Measurements from ENCODE around the gene SLC24A4. TPM values are rescaled to one million over a fixed set of nuclear protein-coding genes. Genes with fewer than 3 reads are reported as not detected.

Gene SLC24A4
- total RNA-seq, 1 donor from 2014 or later: 0.36 TPM

DNA sequence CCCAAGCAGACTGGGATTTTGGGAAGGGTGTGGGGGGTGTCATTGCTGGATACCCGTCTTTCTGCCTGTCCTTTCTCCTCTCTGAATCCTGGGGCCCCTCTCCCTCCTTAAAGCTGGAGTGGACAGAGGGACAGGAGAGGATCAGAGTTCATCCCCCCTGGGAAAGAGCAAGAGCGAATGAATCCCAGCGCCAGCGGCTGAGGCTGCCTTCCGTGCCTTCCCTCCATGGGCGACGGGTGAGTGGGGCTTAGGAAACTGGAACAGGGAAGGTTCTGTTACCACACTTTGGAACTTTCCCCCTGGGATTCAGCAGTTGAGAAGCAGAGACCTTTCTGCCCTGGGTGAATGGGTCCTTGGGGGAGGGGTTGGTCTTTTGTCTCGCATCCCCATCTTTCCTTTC is 174.4 kb downstream of the SLC24A4 start:
- Histone ChIP-seq H3K27me3 (ENCODE audit: low read depth) (no peaks in the 10 kb centered on the region), H3K27ac (replicated peaks) (no peak overlapping the region), H3K9me3 (replicated peaks) (no peaks in the 10 kb centered on the region), H3K4me3 (no peak overlapping the region), H3K4me1 (peaks cover 8% of the 10 kb centered on the region), H3K36me3 (no peaks in the 10 kb centered on the region)
- TF ChIP-seq, protein P1, sequence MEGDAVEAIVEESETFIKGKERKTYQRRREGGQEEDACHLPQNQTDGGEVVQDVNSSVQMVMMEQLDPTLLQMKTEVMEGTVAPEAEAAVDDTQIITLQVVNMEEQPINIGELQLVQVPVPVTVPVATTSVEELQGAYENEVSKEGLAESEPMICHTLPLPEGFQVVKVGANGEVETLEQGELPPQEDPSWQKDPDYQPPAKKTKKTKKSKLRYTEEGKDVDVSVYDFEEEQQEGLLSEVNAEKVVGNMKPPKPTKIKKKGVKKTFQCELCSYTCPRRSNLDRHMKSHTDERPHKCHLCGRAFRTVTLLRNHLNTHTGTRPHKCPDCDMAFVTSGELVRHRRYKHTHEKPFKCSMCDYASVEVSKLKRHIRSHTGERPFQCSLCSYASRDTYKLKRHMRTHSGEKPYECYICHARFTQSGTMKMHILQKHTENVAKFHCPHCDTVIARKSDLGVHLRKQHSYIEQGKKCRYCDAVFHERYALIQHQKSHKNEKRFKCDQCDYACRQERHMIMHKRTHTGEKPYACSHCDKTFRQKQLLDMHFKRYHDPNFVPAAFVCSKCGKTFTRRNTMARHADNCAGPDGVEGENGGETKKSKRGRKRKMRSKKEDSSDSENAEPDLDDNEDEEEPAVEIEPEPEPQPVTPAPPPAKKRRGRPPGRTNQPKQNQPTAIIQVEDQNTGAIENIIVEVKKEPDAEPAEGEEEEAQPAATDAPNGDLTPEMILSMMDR (IDR thresholded peaks at IDR 0.05; ENCODE audit: borderline replicate concordance): no peak
- no peak for DNase-seq
- intact Hi-C loops (cut with micrococcal nuclease): no loop called here

DNA sequence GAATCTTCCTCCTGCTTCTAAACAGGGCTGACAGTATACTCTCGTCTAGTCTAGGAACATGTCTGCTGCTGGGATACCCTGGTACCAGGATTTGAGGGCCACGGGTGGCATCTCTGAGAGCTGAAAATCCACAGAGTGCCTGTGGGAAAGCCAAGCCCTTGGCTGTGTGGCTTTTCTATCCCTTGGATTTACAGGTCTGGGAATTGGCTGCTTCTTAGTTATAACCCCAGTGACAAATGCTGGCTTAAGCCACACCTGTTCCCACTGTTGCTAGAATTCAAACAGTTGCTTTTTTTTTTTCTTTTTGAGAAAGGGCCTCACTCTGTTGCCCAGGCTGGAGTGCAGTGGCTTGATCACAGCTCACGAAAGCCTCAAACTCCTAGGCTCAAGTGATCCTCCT is 176.3 kb downstream of the SLC24A4 start:
- intact Hi-C loops (cut with micrococcal nuclease): no loop called here
- TF ChIP-seq, protein P1 (IDR thresholded peaks at IDR 0.05; ENCODE audit: borderline replicate concordance): no peak
- Histone ChIP-seq H3K27me3 (ENCODE audit: low read depth) (no peaks in the 10 kb centered on the region), H3K9me3 (replicated peaks) (no peaks in the 10 kb centered on the region), H3K4me3 (no peak overlapping the region), H3K4me1 (peaks cover 18% of the 10 kb centered on the region), H3K36me3 (no peaks in the 10 kb centered on the region), H3K27ac (replicated peaks) (no peak overlapping the region)
- no peak for DNase-seq

DNA sequence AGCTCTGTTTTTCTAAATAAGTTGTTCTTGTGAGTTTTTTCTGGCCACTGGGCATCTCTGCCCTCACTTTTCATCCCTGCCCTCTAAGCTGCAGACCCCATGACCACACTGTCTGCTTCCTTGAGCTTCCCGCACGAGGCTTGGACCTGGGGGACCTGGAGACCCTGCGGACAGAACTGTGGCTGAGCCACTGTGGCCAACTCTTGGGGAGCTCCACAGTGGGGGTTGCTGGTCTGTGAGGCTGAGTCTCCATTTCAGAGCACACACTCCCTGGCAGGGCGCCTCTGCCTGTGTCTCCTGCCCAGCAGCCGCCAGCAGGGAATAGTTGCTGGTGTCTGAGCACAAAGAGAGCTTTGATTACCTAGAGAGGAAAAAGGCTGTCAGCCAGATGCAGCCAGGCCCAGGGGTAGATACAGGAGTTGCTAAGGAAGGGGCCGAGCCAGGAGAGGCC is 177.6 kb downstream of the SLC24A4 start:
- H3K27ac ChIP-seq (replicated peaks): peak overlapping the region; percentile 36
- intact Hi-C loops (cut with micrococcal nuclease): no loop called here
- peaks cover 22% of the 10 kb centered on the region for H3K4me1 ChIP-seq
- no peaks in the 10 kb centered on the region for H3K27me3 ChIP-seq (ENCODE audit: low read depth)
- TF ChIP-seq, protein P1 (IDR thresholded peaks at IDR 0.05; ENCODE audit: borderline replicate concordance): no peak
- H3K9me3 ChIP-seq (replicated peaks): no peaks in the 10 kb centered on the region
- DNase-seq: peak; percentile 63
- H3K36me3 ChIP-seq: no peaks in the 10 kb centered on the region
- H3K4me3 ChIP-seq: no peak overlapping the region

DNA sequence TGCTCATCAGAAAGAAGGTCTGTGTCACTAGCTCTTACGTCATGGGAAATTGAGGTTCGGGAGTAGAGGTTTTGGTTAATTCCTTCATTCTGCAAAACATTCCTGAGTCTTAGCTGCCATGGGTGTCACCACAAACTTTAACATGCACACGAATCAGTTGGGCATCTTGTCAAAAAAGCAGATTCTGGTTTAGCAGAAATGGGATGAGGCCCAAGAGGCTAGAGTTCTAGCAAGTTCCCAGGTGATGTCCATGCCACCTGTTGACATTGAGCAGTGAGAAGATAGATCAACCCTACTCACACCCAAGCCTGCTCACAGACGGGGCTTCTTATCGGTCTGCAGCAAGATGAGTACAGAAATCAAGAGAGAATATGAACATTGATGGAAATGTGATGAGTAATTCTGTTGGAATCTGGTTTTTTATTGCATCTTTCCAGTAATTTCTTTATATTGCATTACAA is 179.0 kb downstream of the SLC24A4 start:
- Histone ChIP-seq H3K4me3 (no peak overlapping the region), H3K27ac (replicated peaks) (no peak overlapping the region), H3K4me1 (peaks cover 22% of the 10 kb centered on the region), H3K36me3 (no peaks in the 10 kb centered on the region), H3K27me3 (ENCODE audit: low read depth) (no peaks in the 10 kb centered on the region), H3K9me3 (replicated peaks) (no peaks in the 10 kb centered on the region)
- TF ChIP-seq, protein P1 (IDR thresholded peaks at IDR 0.05; ENCODE audit: borderline replicate concordance): no peak
- no peak for DNase-seq
- intact Hi-C loops (cut with micrococcal nuclease): no loop called here

DNA sequence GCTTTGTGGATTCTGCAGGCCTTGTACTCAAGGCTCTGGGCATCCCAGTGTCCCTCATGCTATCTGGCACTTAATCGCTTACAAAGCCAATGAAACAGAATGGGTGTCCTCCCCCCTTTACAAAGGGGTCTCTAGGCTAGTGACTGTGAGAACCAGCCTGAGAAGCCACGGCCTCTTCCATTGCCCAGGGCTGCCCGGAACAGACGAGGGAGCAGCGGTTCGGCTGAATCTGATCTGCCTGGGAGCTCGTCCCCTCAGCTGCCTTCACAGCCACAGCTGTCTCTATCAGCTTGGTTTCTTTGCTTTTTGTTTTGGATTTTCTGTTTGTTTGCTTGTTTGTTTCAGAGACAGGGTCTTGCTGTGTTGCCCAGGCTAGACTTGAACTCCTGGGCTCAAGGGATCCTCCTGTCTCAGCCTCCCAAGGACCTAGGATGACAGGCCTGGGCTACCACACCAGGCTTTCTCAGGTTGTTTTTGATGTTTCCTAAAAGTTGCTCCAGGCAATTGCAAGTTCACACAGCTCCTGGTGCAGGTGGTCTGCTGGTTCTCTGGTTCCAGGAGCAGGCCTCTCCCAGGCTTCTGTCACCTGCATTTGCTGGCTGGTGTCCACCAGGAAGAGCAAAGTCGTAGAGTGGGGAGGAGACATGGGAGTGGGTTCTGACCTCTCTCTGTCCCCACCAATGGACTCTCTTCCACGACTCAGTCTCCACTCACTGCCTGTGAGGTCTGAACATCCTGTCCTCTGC is 179.7 kb downstream of the SLC24A4 start:
- TF ChIP-seq, protein P1 (IDR thresholded peaks at IDR 0.05; ENCODE audit: borderline replicate concordance): no peak
- intact Hi-C loops (cut with micrococcal nuclease): no loop called here
- H3K27me3 ChIP-seq (ENCODE audit: low read depth): no peaks in the 10 kb centered on the region
- no peak overlapping the region for H3K27ac ChIP-seq (replicated peaks)
- no peaks in the 10 kb centered on the region for H3K36me3 ChIP-seq
- no peak for DNase-seq
- H3K4me1 ChIP-seq: peaks cover 22% of the 10 kb centered on the region
- H3K4me3 ChIP-seq: no peak overlapping the region
- H3K9me3 ChIP-seq (replicated peaks): no peaks in the 10 kb centered on the region
